Naive thymus-derived CD4-positive, alpha-beta T cell (primary cell): Measurements from ENCODE around the gene ZNF180. TPM values are rescaled to one million over a fixed set of nuclear protein-coding genes. Genes with fewer than 3 reads are reported as not detected.
"Not testable (repeated sequence)": the region's sequence is repeated elsewhere in the genome, so short reads cannot be mapped to it uniquely, and the experiment has no call there.

Source experiments
- ATAC-seq: fragments of 150-1000 bp; cut with Tn5 transposase; 2 replicates; pipeline ENCODE4 v1.10.0; 2021; ENCODE audit warnings: mild to moderate bottlenecking, moderate library complexity
- CTCF ChIA-PET: fragments of 350-600 bp; sonication (Branson Sonifier 250); formaldehyde crosslinking; loops from one replicate; lab custom pipeline; 2021; ENCODE audit warnings: antibody characterized with exemption; lab: Charles Lee
- POLR2A ChIA-PET: fragments of 350-600 bp; sonication (Branson Sonifier 250); formaldehyde crosslinking; loops from one replicate; lab custom pipeline; 2021; ENCODE audit warnings: antibody characterized with exemption, inconsistent platforms; lab: Charles Lee
- DNase-seq, 9 donors: peaks; one replicate each; pipeline versions ENCODE4 v3.0.0 to v3.0.0-alpha.2; 2020 to 2022; ENCODE audit warnings: mixed read lengths in 1 of 9
- H3K27ac ChIP-seq: one replicate; pipeline ENCODE4 v1.7.0; 2013; ENCODE audit warnings: mild to moderate bottlenecking, low read depth, low read length, moderate library complexity
- H3K27me3 ChIP-seq, 2 donors: one replicate each; pipeline ENCODE4 v1.7.0; 2013; ENCODE audit warnings: low read length in 2 of 2, mild to moderate bottlenecking in 2 of 2, moderate library complexity in 2 of 2; ENCODE audit not compliant: control insufficient read depth in 2 of 2, insufficient read depth in 2 of 2
- H3K36me3 ChIP-seq, 3 experiments: 1 replicate in 2 of 3; 2 replicates in 1 of 3; pipeline ENCODE4 v1.7.0; 2013; ENCODE audit warnings: low read length in 3 of 3, mild to moderate bottlenecking in 3 of 3, moderate library complexity in 1 of 3; ENCODE audit not compliant: insufficient read depth in 3 of 3, control insufficient read depth in 2 of 3
- H3K4me1 ChIP-seq, 2 donors: one replicate each; pipeline ENCODE4 v1.7.0; 2013; ENCODE audit warnings: low read length in 2 of 2, mild to moderate bottlenecking in 2 of 2, moderate library complexity in 1 of 2; ENCODE audit not compliant: control insufficient read depth in 2 of 2, insufficient read depth in 2 of 2
- H3K4me3 ChIP-seq: 2 replicates; pipeline ENCODE4 v1.7.0; 2013; ENCODE audit warnings: mild to moderate bottlenecking, low read length
- H3K9me3 ChIP-seq, 3 experiments: 1 replicate in 2 of 3; 2 replicates in 1 of 3; pipeline ENCODE4 v1.7.0; 2013; ENCODE audit warnings: low read length in 3 of 3; ENCODE audit not compliant: control insufficient read depth in 2 of 3
- H3K27ac Mint-ChIP-seq, 9 donors: one replicate each; pipeline ENCODE4 v1.8.0; 2020 to 2022; ENCODE audit warnings: mixed read lengths in 9 of 9, mild to moderate bottlenecking in 8 of 9, moderate library complexity in 5 of 9, inconsistent platforms in 2 of 9
- H3K27me3 Mint-ChIP-seq, 5 donors: one replicate each; pipeline ENCODE4 v1.8.0; 2021 to 2022; ENCODE audit warnings: mixed read lengths in 5 of 5, mild to moderate bottlenecking in 1 of 5
- H3K36me3 Mint-ChIP-seq, 5 donors: one replicate each; pipeline ENCODE4 v1.8.0; 2020 to 2022; ENCODE audit warnings: mixed read lengths in 5 of 5, mild to moderate bottlenecking in 3 of 5, inconsistent platforms in 1 of 5
- H3K4me1 Mint-ChIP-seq, 7 donors: one replicate each; pipeline ENCODE4 v1.8.0; 2020 to 2022; ENCODE audit warnings: mixed read lengths in 7 of 7, mild to moderate bottlenecking in 3 of 7, inconsistent platforms in 1 of 7
- H3K4me3 Mint-ChIP-seq, 10 donors: one replicate each; pipeline ENCODE4 v1.8.0; 2020 to 2022; ENCODE audit warnings: mild to moderate bottlenecking in 10 of 10, mixed read lengths in 10 of 10, moderate library complexity in 6 of 10, inconsistent platforms in 2 of 10
- H3K9me3 Mint-ChIP-seq, 11 donors: one replicate each; pipeline ENCODE4 v1.8.0; 2020 to 2022; ENCODE audit warnings: mixed read lengths in 11 of 11, mild to moderate bottlenecking in 4 of 11, inconsistent platforms in 1 of 11, moderate library complexity in 1 of 11
- intact Hi-C, 2 donors: fragments of 100-400 bp; cut with micrococcal nuclease; formaldehyde crosslinking; loops; one replicate each; pipeline ENCODE4 v1.15.1; 2023
- polyA plus RNA-seq, 2 donors: library from polyadenylated mRNA; unstranded; fragments of 300-500 nt; fragmentation: Illumina TruSeq; gene quantifications; one replicate each; pipeline ENCODE4 v1.2.3, GENCODE V29; 2021
- total RNA-seq, 6 experiments: library from RNA in 5 of 6; stranded (reverse) in 5 of 6; gene quantifications; 1 replicate in 5 of 6; 2 replicates in 1 of 6; pipeline ENCODE4 v1.2.3 and lab custom pipeline; 2021 to 2026

Gene ZNF180
- total and polyA plus RNA-seq, 7 experiments from 2014 or later = 6.3 to 18.6 (median 10.6) TPM

DNA sequence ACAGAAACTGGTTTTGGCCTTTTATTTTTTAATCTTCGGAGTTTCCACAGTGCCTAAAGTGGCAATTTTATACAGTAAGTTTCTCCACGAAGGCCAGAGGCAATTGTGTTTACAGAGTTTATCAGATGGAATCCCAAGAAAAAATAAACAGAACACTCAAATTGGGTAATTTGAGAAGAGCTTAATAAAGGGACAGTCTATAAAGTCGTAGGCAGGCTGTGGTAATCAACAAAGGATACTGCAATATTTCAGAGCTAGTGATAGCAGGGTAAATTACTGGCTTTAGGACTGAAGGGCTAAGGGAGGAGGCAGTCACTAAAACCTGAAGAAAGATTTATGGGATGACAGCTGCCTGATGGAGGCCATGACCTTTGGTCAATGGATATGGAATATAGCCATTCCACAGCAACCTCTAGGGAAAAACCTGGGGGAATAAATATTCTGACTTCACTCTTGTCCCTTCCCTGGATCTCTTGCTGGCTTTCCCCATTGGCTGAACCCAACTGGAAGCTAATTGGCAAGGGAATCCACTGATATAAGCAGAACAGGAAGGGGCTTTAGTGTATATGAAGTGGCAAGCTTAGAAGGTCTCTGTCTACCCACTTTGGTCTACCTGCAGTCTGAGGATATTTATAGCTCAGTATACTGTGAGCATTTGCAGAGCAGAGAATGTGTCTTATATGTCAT is 37.6 kb downstream of the ZNF180 start:
- DNase-seq, H3K27ac Mint-ChIP-seq, H3K4me3 Mint-ChIP-seq, H3K4me1 ChIP-seq, POLR2A ChIA-PET, H3K36me3 ChIP-seq, H3K27me3 ChIP-seq, H3K4me1 Mint-ChIP-seq, H3K4me3 ChIP-seq, ATAC-seq, intact Hi-C loops, H3K27ac ChIP-seq, H3K27me3 Mint-ChIP-seq, CTCF ChIA-PET: not testable (repeated sequence)
- Mint-ChIP-seq H3K9me3 (peaks cover 17 to 76% (median 64%) of the 10 kb centered on the region in 11 donors), H3K36me3 (peaks cover 5 to 47% (median 14%) of the 10 kb centered on the region in 5 donors)
- peaks cover 0 to 41% (median 7%) of the 10 kb centered on the region in 3 experiments for H3K9me3 ChIP-seq

DNA sequence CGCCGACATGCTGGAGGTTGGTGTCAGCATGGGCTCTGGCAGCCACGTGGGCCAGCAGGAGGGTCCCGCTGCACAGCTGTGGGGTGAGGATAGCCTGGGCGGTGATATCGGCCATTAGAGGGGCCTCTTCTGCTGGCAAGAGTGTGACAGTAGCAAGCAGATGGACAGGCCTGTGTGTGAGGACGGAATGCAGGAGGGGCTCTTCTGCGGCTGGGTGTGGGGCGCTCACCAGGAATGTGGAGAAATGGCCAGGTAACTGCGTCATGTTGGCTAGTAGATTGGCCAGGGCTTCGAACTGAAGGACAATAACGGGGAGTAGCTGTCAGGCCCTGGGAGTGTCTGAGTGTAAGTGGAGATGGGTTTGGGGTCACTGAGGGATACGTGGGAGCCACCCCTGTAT is 44.3 kb downstream of the ZNF180 start:
- H3K4me1 Mint-ChIP-seq, H3K27ac Mint-ChIP-seq, H3K4me1 ChIP-seq, DNase-seq, H3K4me3 Mint-ChIP-seq, H3K36me3 ChIP-seq, ATAC-seq, H3K4me3 ChIP-seq, CTCF ChIA-PET, POLR2A ChIA-PET, H3K27ac ChIP-seq, intact Hi-C loops, H3K27me3 ChIP-seq: not testable (repeated sequence)
- H3K9me3 ChIP-seq = peaks cover 0 to 58% (median 4%) of the 10 kb centered on the region in 3 experiments
- H3K9me3 Mint-ChIP-seq = peaks cover 31 to 61% (median 49%) of the 10 kb centered on the region in 11 donors
- peaks cover 10 to 37% (median 30%) of the 10 kb centered on the region in 5 donors for H3K36me3 Mint-ChIP-seq
- peaks cover 0 to 26% (median 23%) of the 10 kb centered on the region in 5 donors for H3K27me3 Mint-ChIP-seq

DNA sequence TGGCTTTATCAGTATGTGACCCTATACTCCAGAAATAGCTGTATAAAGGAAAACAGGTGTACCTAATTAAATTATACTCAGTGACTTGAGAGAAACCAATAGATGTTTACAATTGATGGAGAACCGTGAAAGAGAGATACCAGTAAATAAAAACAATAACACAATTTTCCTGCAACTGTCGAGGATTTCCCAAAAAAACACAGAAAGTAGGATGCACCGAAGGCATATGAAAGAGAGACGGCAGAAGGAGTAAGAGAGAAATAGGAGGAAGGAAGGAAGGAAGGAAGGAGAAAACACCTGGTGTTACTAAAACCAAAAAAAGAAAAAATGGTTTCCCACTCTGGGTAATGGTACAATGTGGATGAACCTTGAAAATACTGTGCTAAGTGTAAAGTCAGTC is 45.2 kb downstream of the ZNF180 start:
- H3K9me3 Mint-ChIP-seq = peaks cover 34 to 67% (median 54%) of the 10 kb centered on the region in 11 donors

DNA sequence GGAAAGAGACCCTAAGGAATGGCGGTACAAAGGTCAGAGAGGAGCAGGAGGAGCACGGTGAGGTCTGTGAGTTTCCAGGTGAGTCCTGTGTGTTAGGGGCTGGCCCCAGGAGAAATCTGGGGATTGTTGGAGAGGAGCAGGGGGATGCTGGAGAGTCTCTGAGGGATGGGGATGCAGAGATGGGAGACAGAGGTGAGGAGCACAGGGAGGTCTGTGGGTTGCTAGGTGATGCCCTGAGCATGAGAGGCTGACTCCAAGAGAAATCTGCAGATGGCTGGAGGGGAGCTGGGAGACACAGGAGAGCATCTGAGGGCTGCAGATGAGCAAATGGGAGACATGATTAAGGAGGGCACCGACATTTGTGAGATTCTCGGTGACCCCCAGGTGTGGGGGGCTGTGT is 48.0 kb downstream of the ZNF180 start:
- peaks cover 5 to 15% (median 10%) of the 10 kb centered on the region in 7 donors for H3K4me1 Mint-ChIP-seq
- Histone ChIP-seq H3K27ac (no peak overlapping the region), H3K27me3 (no peaks in the 10 kb centered on the region), H3K9me3 (peaks cover 0 to 78% (median 4%) of the 10 kb centered on the region in 3 experiments), H3K36me3 (no peaks in the 10 kb centered on the region), H3K4me1 (no peaks in the 10 kb centered on the region), H3K4me3 (no peak overlapping the region)
- peaks cover 0 to 32% (median 25%) of the 10 kb centered on the region in 5 donors for H3K27me3 Mint-ChIP-seq
- H3K4me3 Mint-ChIP-seq = no peak overlapping the region
- intact Hi-C loops = no loop called here
- H3K27ac Mint-ChIP-seq = no peak overlapping the region
- ATAC-seq = no peak
- H3K36me3 Mint-ChIP-seq = peaks cover 16 to 49% (median 43%) of the 10 kb centered on the region in 5 donors
- CTCF ChIA-PET = no interaction called here
- POLR2A ChIA-PET = no interaction called here
- peaks cover 37 to 84% (median 64%) of the 10 kb centered on the region in 11 donors for H3K9me3 Mint-ChIP-seq
- DNase-seq = no peak

More for the DNA sequence above, 45.2 kb downstream of the ZNF180 start:
- no peak overlapping the region for H3K4me3 Mint-ChIP-seq
- H3K36me3 Mint-ChIP-seq = peaks cover 11 to 41% (median 30%) of the 10 kb centered on the region in 5 donors
- Histone ChIP-seq H3K4me3 (no peak overlapping the region), H3K27me3 (no peaks in the 10 kb centered on the region), H3K9me3 (peaks cover 0 to 62% (median 4%) of the 10 kb centered on the region in 3 experiments), H3K36me3 (no peaks in the 10 kb centered on the region), H3K4me1 (no peaks in the 10 kb centered on the region), H3K27ac (no peak overlapping the region)
- H3K27ac Mint-ChIP-seq = no peak overlapping the region
- ChIA-PET CTCF (no interaction called here), POLR2A (no interaction called here)
- peaks cover 0 to 4% (median 0%) of the 10 kb centered on the region in 7 donors for H3K4me1 Mint-ChIP-seq
- peaks cover 0 to 26% (median 25%) of the 10 kb centered on the region in 5 donors for H3K27me3 Mint-ChIP-seq
- intact Hi-C loops = no loop called here
- DNase-seq = no peak
- no peak for ATAC-seq

DNA sequence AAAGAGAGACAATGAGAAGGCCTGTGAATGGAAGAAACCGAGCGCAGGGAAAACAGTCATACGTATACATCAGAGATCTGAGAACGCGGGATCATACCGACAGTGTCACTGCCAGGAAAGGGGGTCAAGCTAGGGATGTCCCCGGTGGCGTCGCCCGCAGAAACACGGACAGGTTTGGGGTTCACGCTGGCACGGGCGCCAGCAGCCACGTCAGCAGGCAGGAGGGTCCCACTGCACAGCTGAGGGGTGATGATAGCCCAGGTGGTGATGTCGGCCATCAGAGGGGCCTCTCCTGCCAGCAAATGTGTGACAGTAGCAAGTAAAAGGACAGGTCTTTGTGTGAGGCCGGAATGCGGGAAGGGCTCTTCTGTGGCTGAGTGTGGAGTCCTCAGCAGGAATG is 48.6 kb downstream of the ZNF180 start:
- Mint-ChIP-seq H3K9me3 (peaks cover 37 to 91% (median 69%) of the 10 kb centered on the region in 11 donors), H3K27ac (no peak overlapping the region), H3K4me3 (no peak overlapping the region), H3K4me1 (peaks cover 6 to 20% (median 10%) of the 10 kb centered on the region in 7 donors), H3K27me3 (peaks cover 0 to 32% (median 25%) of the 10 kb centered on the region in 5 donors), H3K36me3 (peaks cover 16 to 54% (median 45%) of the 10 kb centered on the region in 5 donors)
- ChIA-PET CTCF (no interaction called here), POLR2A (no interaction called here)
- intact Hi-C loops = no loop called here
- ATAC-seq (no peak), DNase-seq (no peak)
- H3K9me3 ChIP-seq = peaks cover 0 to 77% (median 4%) of the 10 kb centered on the region in 3 experiments
- H3K27ac ChIP-seq = no peak overlapping the region
- H3K36me3 ChIP-seq = peaks cover 0 to 2% (median 0%) of the 10 kb centered on the region in 3 experiments
- H3K4me1 ChIP-seq = no peaks in the 10 kb centered on the region
- no peak overlapping the region for H3K4me3 ChIP-seq
- H3K27me3 ChIP-seq = no peaks in the 10 kb centered on the region

DNA sequence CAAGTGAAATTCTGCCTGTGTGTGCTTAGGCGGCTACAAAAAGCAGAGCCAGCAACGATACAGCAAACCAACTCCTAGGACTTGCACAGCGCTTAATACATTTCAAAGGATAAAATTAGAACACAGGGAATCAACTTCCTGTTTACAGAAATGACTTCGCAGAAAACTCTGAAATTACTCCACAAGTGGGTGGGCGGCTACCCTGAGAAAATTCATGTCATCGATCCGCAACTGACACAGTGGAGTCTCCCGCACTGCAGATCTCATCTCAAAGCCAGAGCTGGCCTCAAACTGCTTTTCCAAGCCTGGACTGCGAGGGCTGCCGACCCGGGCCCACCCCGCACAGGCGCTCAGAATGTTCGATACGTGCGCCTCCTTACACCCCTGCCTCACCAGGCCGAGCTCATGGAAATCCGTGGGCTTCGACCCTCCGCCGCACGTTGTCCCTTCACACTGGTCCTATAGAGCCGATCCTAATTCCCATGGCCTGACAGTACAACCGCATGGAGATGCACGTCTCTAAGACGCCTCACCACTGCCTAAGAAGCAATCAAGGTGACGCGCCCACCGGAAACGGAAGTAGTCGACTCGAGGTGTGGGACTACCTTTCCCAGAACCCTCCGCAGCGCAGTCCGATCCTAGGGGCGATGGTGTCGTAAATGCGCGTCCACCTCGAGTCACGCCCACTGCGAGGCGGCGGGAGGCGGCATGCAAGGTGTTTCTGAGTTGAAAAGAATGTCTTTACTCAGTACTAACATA is 52.2 kb downstream of the ZNF180 start, which contains the start of gene ZNF229:
TSS of gene ZNF229 (minus strand) at position 557 of the 759 bp plus-strand sequence. CDS start 5,625 bp downstream, outside the sequence.
- H3K27ac ChIP-seq = no peak within 1 kb of the TSS
- Mint-ChIP-seq H3K4me1 (peaks cover 6 to 23% (median 10%) of the 10 kb centered on the region in 7 donors), H3K27me3 (peaks cover 0 to 30% (median 14%) of the 10 kb centered on the region in 5 donors), H3K27ac (peak within 1 kb of the TSS in 7 of 9 donors; percentile 35 to 83 (median 69)), H3K9me3 (peaks cover 48 to 98% (median 81%) of the 10 kb centered on the region in 11 donors), H3K4me3 (peak within 1 kb of the TSS; percentile 81 to 97 (median 90)), H3K36me3 (peaks cover 15 to 73% (median 62%) of the 10 kb centered on the region in 5 donors)
- no peaks in the 10 kb centered on the region for H3K4me1 ChIP-seq
- intact Hi-C loops = no loop called here
- ChIA-PET CTCF (no interaction called here), POLR2A (interaction anchor here (0.6 kb wide), 1 partner anchor 43 kb away, joined by 3 read pairs; no protein-coding TSS in a partner anchor)
- ATAC-seq (peak; percentile 97), DNase-seq (peak; percentile 38 to 79 (median 69))
- H3K36me3 ChIP-seq = peaks cover 0 to 9% (median 0%) of the 10 kb centered on the region in 3 experiments
- H3K4me3 ChIP-seq = peak within 1 kb of the TSS; percentile 52
- no peaks in the 10 kb centered on the region for H3K27me3 ChIP-seq
- H3K9me3 ChIP-seq = peaks cover 0 to 85% (median 11%) of the 10 kb centered on the region in 3 experiments
